Measurements from ENCODE around the gene CRYBB2. TPM values are rescaled to one million over a fixed set of nuclear protein-coding genes. Genes with fewer than 3 reads are reported as not detected.

Gene CRYBB2
- total RNA-seq, 1 donor from 2014 or later: not detected

DNA sequence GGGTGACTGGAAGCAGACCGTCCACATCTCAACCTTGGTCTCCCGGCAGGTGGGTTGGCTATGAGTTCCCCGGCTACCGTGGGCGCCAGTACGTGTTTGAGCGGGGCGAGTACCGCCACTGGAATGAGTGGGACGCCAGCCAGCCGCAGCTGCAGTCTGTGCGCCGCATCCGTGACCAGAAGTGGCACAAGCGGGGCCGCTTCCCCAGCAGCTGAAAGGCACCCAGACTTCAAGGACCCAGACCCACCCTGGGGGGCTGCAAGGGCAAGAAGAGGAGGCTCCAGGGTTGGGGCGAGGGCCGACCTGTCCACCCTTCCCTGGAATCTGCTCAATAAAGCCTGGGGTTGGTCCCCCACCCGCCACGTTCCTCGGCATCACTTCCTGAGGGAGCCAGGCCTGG is 12.4 kb upstream of the CRYBB2 start:
- Mint-ChIP-seq H3K9me3 (no peaks in the 10 kb centered on the region), H3K27ac (no peak overlapping the region), H3K27me3 (ENCODE audit: low read depth) (no peaks in the 10 kb centered on the region), H3K36me3 (no peaks in the 10 kb centered on the region), H3K4me3 (no peak overlapping the region), H3K4me1 (no peaks in the 10 kb centered on the region)
- TF ChIP-seq CTCF (IDR thresholded peaks at IDR 0.05; ENCODE audit: unreplicated experiment): no peak
- DNase-seq (ENCODE audit: low spot score in 2 of 2, unreplicated experiment in 2 of 2): no peak

GRCh38 chr22:25207553-25208157 is 11.8 kb upstream of the CRYBB2 start:
- no peak for DNase-seq (ENCODE audit: low spot score in 2 of 2, unreplicated experiment in 2 of 2)
- H3K27ac Mint-ChIP-seq: no peak overlapping the region
- no peak for TF ChIP-seq CTCF (IDR thresholded peaks at IDR 0.05; ENCODE audit: unreplicated experiment)

GRCh38 chr22:25208328-25208727 is 11.1 kb upstream of the CRYBB2 start:
- peaks cover 4% of the 10 kb centered on the region for H3K9me3 Mint-ChIP-seq
- H3K36me3 Mint-ChIP-seq: no peaks in the 10 kb centered on the region
- TF ChIP-seq CTCF (IDR thresholded peaks at IDR 0.05; ENCODE audit: unreplicated experiment): no peak
- H3K4me1 Mint-ChIP-seq: no peaks in the 10 kb centered on the region
- no peak overlapping the region for H3K4me3 Mint-ChIP-seq
- no peak overlapping the region for H3K27ac Mint-ChIP-seq
- no peak for DNase-seq (ENCODE audit: low spot score in 2 of 2, unreplicated experiment in 2 of 2)
- no peaks in the 10 kb centered on the region for H3K27me3 Mint-ChIP-seq (ENCODE audit: low read depth)

More at GRCh38 chr22:25207553-25208157, 11.8 kb upstream of the CRYBB2 start:
- Mint-ChIP-seq H3K4me3 (no peak overlapping the region), H3K27me3 (ENCODE audit: low read depth) (no peaks in the 10 kb centered on the region), H3K36me3 (no peaks in the 10 kb centered on the region), H3K9me3 (no peaks in the 10 kb centered on the region), H3K4me1 (no peaks in the 10 kb centered on the region)

DNA sequence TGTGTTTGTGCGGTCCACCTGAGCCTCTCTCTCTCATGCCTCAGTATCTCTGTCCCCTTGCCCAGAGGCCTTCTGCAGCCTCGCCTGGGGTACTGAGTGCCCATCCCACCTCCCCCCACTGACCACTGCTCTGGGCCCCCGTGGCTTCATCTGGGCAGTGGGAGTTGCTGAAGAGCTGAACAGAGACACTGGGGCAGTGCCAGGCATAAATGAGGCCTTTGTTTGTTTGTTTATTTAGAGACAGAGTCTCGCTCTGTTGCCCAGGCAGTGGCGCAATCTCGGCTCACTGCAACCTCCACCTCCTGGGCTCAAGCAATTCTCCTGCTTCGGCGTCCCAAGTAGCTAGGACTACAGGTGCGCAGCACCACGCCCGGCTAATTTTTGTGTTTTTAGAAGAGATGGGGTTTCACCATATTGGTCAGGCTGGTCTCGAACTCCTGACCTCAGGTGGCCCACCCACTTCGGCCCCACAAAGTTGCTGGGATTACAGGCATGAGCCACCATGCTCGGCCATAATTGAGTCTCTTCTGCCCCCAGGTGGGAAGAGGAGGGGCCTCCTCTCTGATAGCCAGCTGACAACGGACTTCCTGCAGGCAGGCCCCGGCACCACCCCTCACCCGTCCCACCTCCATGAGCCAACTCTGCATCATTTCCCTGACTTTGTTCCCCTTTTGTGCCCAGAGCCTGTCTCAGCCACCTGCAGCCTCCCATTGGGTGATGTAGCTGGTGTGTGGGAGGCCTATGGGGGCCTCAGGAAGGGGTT is 10.5 kb upstream of the CRYBB2 start:
- no peaks in the 10 kb centered on the region for H3K36me3 Mint-ChIP-seq
- no peak for TF ChIP-seq CTCF (IDR thresholded peaks at IDR 0.05; ENCODE audit: unreplicated experiment)
- peaks cover 9% of the 10 kb centered on the region for H3K9me3 Mint-ChIP-seq
- DNase-seq (ENCODE audit: low spot score in 2 of 2, unreplicated experiment in 2 of 2): no peak
- no peaks in the 10 kb centered on the region for H3K27me3 Mint-ChIP-seq (ENCODE audit: low read depth)
- H3K27ac Mint-ChIP-seq: no peak overlapping the region
- no peak overlapping the region for H3K4me3 Mint-ChIP-seq
- H3K4me1 Mint-ChIP-seq: no peaks in the 10 kb centered on the region

GRCh38 chr22:25210793-25211192 is 8.6 kb upstream of the CRYBB2 start:
- no peak for DNase-seq (ENCODE audit: low spot score in 2 of 2, unreplicated experiment in 2 of 2)

More at GRCh38 chr22:25210793-25211192, 8.6 kb upstream of the CRYBB2 start:
- no peaks in the 10 kb centered on the region for H3K27me3 Mint-ChIP-seq (ENCODE audit: low read depth)
- no peak overlapping the region for H3K27ac Mint-ChIP-seq
- H3K36me3 Mint-ChIP-seq: no peaks in the 10 kb centered on the region
- H3K9me3 Mint-ChIP-seq: peaks cover 9% of the 10 kb centered on the region
- H3K4me3 Mint-ChIP-seq: no peak overlapping the region
- TF ChIP-seq CTCF (IDR thresholded peaks at IDR 0.05; ENCODE audit: unreplicated experiment): no peak
- no peaks in the 10 kb centered on the region for H3K4me1 Mint-ChIP-seq
